ENCODE measurements around the gene KIAA0753.

KIAA0753 gene

GRCh38 chr17:6610011-6610410 is 30.5 kb downstream of the KIAA0753 start:
- H3K9me3 ChIP-seq (ENCODE audit: control insufficient read depth, insufficient read depth, low read length): no peaks in the 10 kb centered on the region
- no peak overlapping the region for H3K27ac ChIP-seq (ENCODE audit: low read depth, low read length)
- H3K9me2 ChIP-seq (replicated peaks; ENCODE audit: control insufficient read depth, low read length): no peaks in the 10 kb centered on the region
- no peaks in the 10 kb centered on the region for H3K79me2 ChIP-seq (ENCODE audit: control insufficient read depth, low read length)
- no peaks in the 10 kb centered on the region for H3F3A ChIP-seq (ENCODE audit: control insufficient read depth, insufficient read depth)
- peaks cover 3% of the 10 kb centered on the region; the same call in 1 of the 2 replicates for H4K20me1 ChIP-seq (ENCODE audit: control insufficient read depth, insufficient read depth, low read depth, low read length)
- H3K4me2 ChIP-seq (ENCODE audit: low read length): no peak overlapping the region
- H3K4me3 ChIP-seq (ENCODE audit: low read length): no peak overlapping the region
- peaks cover 56% of the 10 kb centered on the region for H3K36me3 ChIP-seq (ENCODE audit: control insufficient read depth, low read length)
- no peaks in the 10 kb centered on the region for H3K27me3 ChIP-seq (ENCODE audit: control insufficient read depth, low read length)
- TF ChIP-seq EZH2phosphoT487 (IDR thresholded peaks at IDR 0.05; ENCODE audit: borderline replicate concordance, low read length): no peak
- TF ChIP-seq CTCF (IDR thresholded peaks at IDR 0.05; ENCODE audit: low read depth, low read length, poor library complexity, severe bottlenecking): no peak
- no peaks in the 10 kb centered on the region for H3K4me1 ChIP-seq (ENCODE audit: control insufficient read depth, low read length)

GRCh38 chr17:6608321-6608720 is 32.2 kb downstream of the KIAA0753 start:
- Histone ChIP-seq H3K4me2 (ENCODE audit: low read length) (no peak overlapping the region), H3K27me3 (ENCODE audit: control insufficient read depth, low read length) (no peaks in the 10 kb centered on the region), H3K4me1 (ENCODE audit: control insufficient read depth, low read length) (no peaks in the 10 kb centered on the region), H3K79me2 (ENCODE audit: control insufficient read depth, low read length) (no peaks in the 10 kb centered on the region), H3K27ac (ENCODE audit: low read depth, low read length) (no peak overlapping the region), H3F3A (ENCODE audit: control insufficient read depth, insufficient read depth) (no peaks in the 10 kb centered on the region), H3K9me3 (ENCODE audit: control insufficient read depth, insufficient read depth, low read length) (no peaks in the 10 kb centered on the region), H3K36me3 (ENCODE audit: control insufficient read depth, low read length) (peaks cover 54% of the 10 kb centered on the region), H3K4me3 (ENCODE audit: low read length) (no peak overlapping the region), H3K9me2 (replicated peaks; ENCODE audit: control insufficient read depth, low read length) (no peaks in the 10 kb centered on the region), H4K20me1 (ENCODE audit: control insufficient read depth, insufficient read depth, low read depth, low read length) (peaks cover under 1% of the 10 kb centered on the region; the same call in 1 of the 2 replicates)
- no peak for TF ChIP-seq EZH2phosphoT487 (IDR thresholded peaks at IDR 0.05; ENCODE audit: borderline replicate concordance, low read length)
- no peak for TF ChIP-seq CTCF (IDR thresholded peaks at IDR 0.05; ENCODE audit: low read depth, low read length, poor library complexity, severe bottlenecking)

GRCh38 chr17:6605142-6605541 is 35.4 kb downstream of the KIAA0753 start:
- H3K36me3 ChIP-seq (ENCODE audit: control insufficient read depth, low read length): peaks cover 67% of the 10 kb centered on the region
- no peaks in the 10 kb centered on the region for H3K9me2 ChIP-seq (replicated peaks; ENCODE audit: control insufficient read depth, low read length)
- peaks cover 1% of the 10 kb centered on the region for H3K4me1 ChIP-seq (ENCODE audit: control insufficient read depth, low read length)
- no peaks in the 10 kb centered on the region; the same call in 1 of the 2 replicates for H4K20me1 ChIP-seq (ENCODE audit: control insufficient read depth, insufficient read depth, low read depth, low read length)
- H3K4me2 ChIP-seq (ENCODE audit: low read length): no peak overlapping the region
- no peaks in the 10 kb centered on the region for H3K79me2 ChIP-seq (ENCODE audit: control insufficient read depth, low read length)
- no peak overlapping the region for H3K27ac ChIP-seq (ENCODE audit: low read depth, low read length)
- H3K4me3 ChIP-seq (ENCODE audit: low read length): no peak overlapping the region
- no peaks in the 10 kb centered on the region for H3F3A ChIP-seq (ENCODE audit: control insufficient read depth, insufficient read depth)
- H3K9me3 ChIP-seq (ENCODE audit: control insufficient read depth, insufficient read depth, low read length): no peaks in the 10 kb centered on the region
- TF ChIP-seq CTCF (IDR thresholded peaks at IDR 0.05; ENCODE audit: low read depth, low read length, poor library complexity, severe bottlenecking): no peak
- H3K27me3 ChIP-seq (ENCODE audit: control insufficient read depth, low read length): no peaks in the 10 kb centered on the region
